BLaER1 (cell line): ENCODE data around the gene COA4.

Experiments used
- H3K27ac ChIP-seq: shearing (Covaris generic); formaldehyde crosslinking; 2 replicates; pipeline ENCODE4 v1.8.1; 2022
- H3K27me3 ChIP-seq: shearing (Covaris generic); formaldehyde crosslinking; 2 replicates; pipeline ENCODE4 v1.8.1; 2022
- H3K36me3 ChIP-seq: shearing (Covaris generic); formaldehyde crosslinking; 2 replicates; pipeline ENCODE4 v1.8.1; 2022
- H3K4me1 ChIP-seq: shearing (Covaris generic); formaldehyde crosslinking; 2 replicates; pipeline ENCODE4 v1.8.1; 2022
- H3K4me2 ChIP-seq: shearing (Covaris generic); formaldehyde crosslinking; 2 replicates; pipeline ENCODE4 v1.8.1; 2022
- H3K4me3 ChIP-seq: shearing (Covaris generic); formaldehyde crosslinking; 2 replicates; pipeline ENCODE4 v1.8.1; 2022
- H3K9ac ChIP-seq: shearing (Covaris generic); formaldehyde crosslinking; 2 replicates; pipeline ENCODE4 v1.8.1; 2022
- H3K9me3 ChIP-seq: shearing (Covaris generic); formaldehyde crosslinking; 2 replicates; pipeline ENCODE4 v1.8.1; 2022
- H4K20me1 ChIP-seq: shearing (Covaris generic); formaldehyde crosslinking; 2 replicates; pipeline ENCODE4 v1.8.1; 2022
- Cebpa-rat ChIP-seq: shearing (Covaris generic); IDR thresholded peaks from 2 replicates; pipeline ENCODE4 v1.8.1; 2022

COA4 gene

GRCh38 chr11:73876424-73877310 lies at the start of gene COA4, which contains the start of gene PAAF1:
Gene COA4, minus strand, starts transcription at chr11:73876846. Its CDS starts 3,468 bp downstream, at chr11:73873378.
Gene PAAF1, plus strand, starts transcription at chr11:73876999. Its CDS starts 23 bp downstream, at chr11:73877022.
- Histone ChIP-seq H3K4me3 (peak within 1 kb of the TSS; percentile 76), H3K27me3 (no peaks in the 10 kb centered on the region), H3K36me3 (peaks cover 48% of the 10 kb centered on the region), H3K27ac (peak within 1 kb of the TSS; percentile 91), H3K4me2 (peak within 1 kb of the TSS; percentile 91), H3K9me3 (no peaks in the 10 kb centered on the region), H3K4me1 (peaks cover 26% of the 10 kb centered on the region), H4K20me1 (peaks cover 18% of the 10 kb centered on the region; the same call in 1 of the 2 replicates), H3K9ac (peak within 1 kb of the TSS; percentile 89)
- TF ChIP-seq Cebpa-rat = no peak

GRCh38 chr11:73921180-73921579 lies 44.5 kb upstream of the COA4 start:
- no peaks in the 10 kb centered on the region for H3K4me1 ChIP-seq
- no peak overlapping the region for H3K9ac ChIP-seq
- H4K20me1 ChIP-seq = no peaks in the 10 kb centered on the region
- H3K36me3 ChIP-seq = peaks cover 83% of the 10 kb centered on the region
- TF ChIP-seq Cebpa-rat = no peak
- H3K4me3 ChIP-seq = no peak overlapping the region
- H3K9me3 ChIP-seq = no peaks in the 10 kb centered on the region
- no peak overlapping the region for H3K27ac ChIP-seq
- H3K4me2 ChIP-seq = no peak overlapping the region
- H3K27me3 ChIP-seq = no peaks in the 10 kb centered on the region

GRCh38 chr11:73916435-73916834 lies 39.8 kb upstream of the COA4 start:
- Histone ChIP-seq H3K4me3 (no peak overlapping the region), H3K4me1 (no peaks in the 10 kb centered on the region), H4K20me1 (no peaks in the 10 kb centered on the region), H3K36me3 (peaks cover 94% of the 10 kb centered on the region), H3K27me3 (no peaks in the 10 kb centered on the region), H3K27ac (no peak overlapping the region), H3K9ac (no peak overlapping the region), H3K9me3 (no peaks in the 10 kb centered on the region), H3K4me2 (no peak overlapping the region)
- TF ChIP-seq Cebpa-rat = no peak

GRCh38 chr11:73914284-73914683 lies 37.6 kb upstream of the COA4 start:
- Histone ChIP-seq H3K9ac (no peak overlapping the region), H3K4me2 (no peak overlapping the region), H3K9me3 (no peaks in the 10 kb centered on the region), H3K4me3 (no peak overlapping the region), H4K20me1 (no peaks in the 10 kb centered on the region), H3K27ac (no peak overlapping the region), H3K36me3 (peaks cover 93% of the 10 kb centered on the region), H3K27me3 (no peaks in the 10 kb centered on the region), H3K4me1 (no peaks in the 10 kb centered on the region)
- TF ChIP-seq Cebpa-rat = no peak

- H3K9me3 ChIP-seq = no peaks in the 10 kb centered on the region
- no peaks in the 10 kb centered on the region for H4K20me1 ChIP-seq
- peaks cover 88% of the 10 kb centered on the region for H3K36me3 ChIP-seq
- H3K4me3 ChIP-seq = no peak overlapping the region
- no peak for TF ChIP-seq Cebpa-rat
- H3K9ac ChIP-seq = no peak overlapping the region
- H3K27me3 ChIP-seq = no peaks in the 10 kb centered on the region
- H3K4me1 ChIP-seq = no peaks in the 10 kb centered on the region
- no peak overlapping the region for H3K27ac ChIP-seq
- no peak overlapping the region for H3K4me2 ChIP-seq
Measured at GRCh38 chr11:73913472-73913871, 36.8 kb upstream of the COA4 start.

- Histone ChIP-seq H4K20me1 (no peaks in the 10 kb centered on the region), H3K36me3 (peaks cover 80% of the 10 kb centered on the region), H3K27ac (no peak overlapping the region), H3K27me3 (no peaks in the 10 kb centered on the region), H3K4me2 (no peak overlapping the region), H3K4me3 (no peak overlapping the region), H3K9ac (no peak overlapping the region), H3K9me3 (no peaks in the 10 kb centered on the region), H3K4me1 (no peaks in the 10 kb centered on the region)
- no peak for TF ChIP-seq Cebpa-rat
Measured at GRCh38 chr11:73912026-73912425, 35.4 kb upstream of the COA4 start.

GRCh38 chr11:73907191-73907590 lies 30.5 kb upstream of the COA4 start:
- H3K36me3 ChIP-seq = peaks cover 63% of the 10 kb centered on the region
- no peak overlapping the region for H3K4me2 ChIP-seq
- H3K9me3 ChIP-seq = no peaks in the 10 kb centered on the region
- no peaks in the 10 kb centered on the region for H3K4me1 ChIP-seq
- H3K27ac ChIP-seq = no peak overlapping the region
- TF ChIP-seq Cebpa-rat = no peak
- H3K27me3 ChIP-seq = no peaks in the 10 kb centered on the region
- no peak overlapping the region for H3K4me3 ChIP-seq
- H4K20me1 ChIP-seq = no peaks in the 10 kb centered on the region
- H3K9ac ChIP-seq = no peak overlapping the region

GRCh38 chr11:73902303-73902702 lies 25.7 kb upstream of the COA4 start:
- Histone ChIP-seq H3K9ac (no peak overlapping the region), H3K27ac (no peak overlapping the region), H3K4me3 (no peak overlapping the region), H3K9me3 (no peaks in the 10 kb centered on the region), H3K27me3 (no peaks in the 10 kb centered on the region), H3K36me3 (peaks cover 57% of the 10 kb centered on the region), H4K20me1 (no peaks in the 10 kb centered on the region), H3K4me2 (no peak overlapping the region), H3K4me1 (no peaks in the 10 kb centered on the region)
- TF ChIP-seq Cebpa-rat = no peak

- H3K9me3 ChIP-seq = no peaks in the 10 kb centered on the region
Measured at GRCh38 chr11:73894725-73895335, 18.2 kb upstream of the COA4 start.

GRCh38 chr11:73893041-73893440 lies 16.4 kb upstream of the COA4 start:
- Histone ChIP-seq H3K4me2 (no peak overlapping the region), H3K4me1 (no peaks in the 10 kb centered on the region), H3K36me3 (peaks cover 60% of the 10 kb centered on the region), H3K4me3 (no peak overlapping the region), H3K9me3 (no peaks in the 10 kb centered on the region), H3K9ac (no peak overlapping the region), H3K27ac (no peak overlapping the region), H4K20me1 (no peaks in the 10 kb centered on the region), H3K27me3 (no peaks in the 10 kb centered on the region)
- no peak for TF ChIP-seq Cebpa-rat

More at GRCh38 chr11:73894725-73895335, 18.2 kb upstream of the COA4 start:
- Histone ChIP-seq H3K9ac (no peak overlapping the region), H4K20me1 (no peaks in the 10 kb centered on the region), H3K4me1 (no peaks in the 10 kb centered on the region), H3K27me3 (no peaks in the 10 kb centered on the region), H3K4me3 (no peak overlapping the region), H3K27ac (no peak overlapping the region), H3K4me2 (no peak overlapping the region), H3K36me3 (peaks cover 55% of the 10 kb centered on the region)
- no peak for TF ChIP-seq Cebpa-rat
